ENCODE measurements around the gene RADIL. TPM values are rescaled to one million over a fixed set of nuclear protein-coding genes. Genes with fewer than 3 reads are reported as not detected.

The RADIL gene
- total RNA-seq, 1 experiment from 2014 or later = not detected

DNA sequence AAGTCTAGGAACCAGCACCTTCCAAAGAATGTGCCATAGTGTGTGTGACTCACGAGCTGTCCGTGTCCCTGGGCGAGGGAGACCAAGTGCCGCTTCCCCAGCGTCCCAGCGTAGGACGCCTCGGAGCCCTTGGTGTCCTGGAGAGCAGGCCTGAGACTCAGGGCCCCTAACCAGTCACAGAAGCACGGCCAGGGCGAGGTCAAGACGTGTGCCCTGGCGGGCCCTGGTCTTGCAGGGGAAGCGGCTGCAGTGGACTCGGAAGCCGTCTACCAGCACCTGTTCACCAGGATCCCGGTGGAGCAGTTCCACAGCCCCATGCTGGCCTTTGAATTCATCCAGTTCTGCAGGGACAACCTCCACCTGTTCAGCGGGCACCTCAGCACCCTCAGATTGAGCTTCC lies 97.5 kb downstream of the RADIL start:
- no peak overlapping the region for H3K4me3 Mint-ChIP-seq (ENCODE audit: unreplicated experiment)
- H3K27ac Mint-ChIP-seq (ENCODE audit: low read depth, unreplicated experiment) = no peak overlapping the region
- H3K27me3 Mint-ChIP-seq (ENCODE audit: insufficient read depth, unreplicated experiment) = no peaks in the 10 kb centered on the region
- peaks cover 5% of the 10 kb centered on the region for H3K4me1 Mint-ChIP-seq (ENCODE audit: insufficient read depth, unreplicated experiment)
- DNase-seq (ENCODE audit: unreplicated experiment) = no peak
- no peaks in the 10 kb centered on the region for H3K9me3 Mint-ChIP-seq (ENCODE audit: unreplicated experiment)
- ChIA-PET POLR2A (interaction anchor here (0.7 kb wide), 1 partner anchor 11 kb away, joined by 3 read pairs; the partner anchor contains the start of gene AP5Z1), CTCF (interaction anchor here (0.7 to 3.5 kb wide), 2 partner anchors 12 to 31 kb away, joined by 3 to 12 read pairs; no protein-coding TSS in a partner anchor)
- BruUV-seq (replicated peaks) = no TSS peak
- TF ChIP-seq, protein P1, sequence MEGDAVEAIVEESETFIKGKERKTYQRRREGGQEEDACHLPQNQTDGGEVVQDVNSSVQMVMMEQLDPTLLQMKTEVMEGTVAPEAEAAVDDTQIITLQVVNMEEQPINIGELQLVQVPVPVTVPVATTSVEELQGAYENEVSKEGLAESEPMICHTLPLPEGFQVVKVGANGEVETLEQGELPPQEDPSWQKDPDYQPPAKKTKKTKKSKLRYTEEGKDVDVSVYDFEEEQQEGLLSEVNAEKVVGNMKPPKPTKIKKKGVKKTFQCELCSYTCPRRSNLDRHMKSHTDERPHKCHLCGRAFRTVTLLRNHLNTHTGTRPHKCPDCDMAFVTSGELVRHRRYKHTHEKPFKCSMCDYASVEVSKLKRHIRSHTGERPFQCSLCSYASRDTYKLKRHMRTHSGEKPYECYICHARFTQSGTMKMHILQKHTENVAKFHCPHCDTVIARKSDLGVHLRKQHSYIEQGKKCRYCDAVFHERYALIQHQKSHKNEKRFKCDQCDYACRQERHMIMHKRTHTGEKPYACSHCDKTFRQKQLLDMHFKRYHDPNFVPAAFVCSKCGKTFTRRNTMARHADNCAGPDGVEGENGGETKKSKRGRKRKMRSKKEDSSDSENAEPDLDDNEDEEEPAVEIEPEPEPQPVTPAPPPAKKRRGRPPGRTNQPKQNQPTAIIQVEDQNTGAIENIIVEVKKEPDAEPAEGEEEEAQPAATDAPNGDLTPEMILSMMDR (IDR thresholded peaks at IDR 0.05; ENCODE audit: unreplicated experiment) = no peak
- intact Hi-C loops (cut with micrococcal nuclease) = no loop called here
- H3K36me3 Mint-ChIP-seq (ENCODE audit: insufficient read depth, unreplicated experiment) = peaks cover 35% of the 10 kb centered on the region

DNA sequence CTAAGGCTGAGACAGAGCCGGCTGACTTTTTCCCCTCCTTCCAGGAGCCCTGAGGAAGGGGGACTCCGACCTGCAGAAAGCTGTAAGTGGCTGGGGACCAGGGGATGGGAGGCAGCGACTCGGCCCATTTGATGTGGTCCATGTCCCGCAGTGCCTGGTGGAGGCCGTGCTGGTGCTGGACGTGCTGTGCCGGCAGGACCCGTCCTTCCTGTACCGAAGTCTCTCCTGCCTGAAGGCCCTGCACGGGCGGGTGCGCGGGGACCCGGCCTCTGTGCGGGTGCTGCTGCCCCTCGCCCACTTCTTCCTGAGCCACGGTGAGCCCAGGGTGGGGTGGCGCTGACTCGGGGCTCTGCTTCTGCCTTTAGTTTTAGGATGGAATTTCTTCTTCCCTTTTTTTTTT lies 98.1 kb downstream of the RADIL start:
- no peak for DNase-seq (ENCODE audit: unreplicated experiment)
- POLR2A ChIA-PET = interaction anchor here (0.7 kb wide), 1 partner anchor 10 kb away, joined by 3 read pairs; the partner anchor contains the start of gene AP5Z1
- CTCF ChIA-PET = interaction anchor here (3.5 kb wide), 1 partner anchor 13 kb away, joined by 12 read pairs; no protein-coding TSS in a partner anchor
- intact Hi-C loops (cut with micrococcal nuclease) = no loop called here
- H3K27ac Mint-ChIP-seq (ENCODE audit: low read depth, unreplicated experiment) = no peak overlapping the region
- no peaks in the 10 kb centered on the region for H3K9me3 Mint-ChIP-seq (ENCODE audit: unreplicated experiment)
- no peak overlapping the region for H3K4me3 Mint-ChIP-seq (ENCODE audit: unreplicated experiment)
- TF ChIP-seq, protein P1 (IDR thresholded peaks at IDR 0.05; ENCODE audit: unreplicated experiment) = no peak
- no peaks in the 10 kb centered on the region for H3K27me3 Mint-ChIP-seq (ENCODE audit: insufficient read depth, unreplicated experiment)
- no TSS peak for BruUV-seq (replicated peaks)
- H3K36me3 Mint-ChIP-seq (ENCODE audit: insufficient read depth, unreplicated experiment) = peaks cover 32% of the 10 kb centered on the region
- H3K4me1 Mint-ChIP-seq (ENCODE audit: insufficient read depth, unreplicated experiment) = peaks cover 5% of the 10 kb centered on the region

DNA sequence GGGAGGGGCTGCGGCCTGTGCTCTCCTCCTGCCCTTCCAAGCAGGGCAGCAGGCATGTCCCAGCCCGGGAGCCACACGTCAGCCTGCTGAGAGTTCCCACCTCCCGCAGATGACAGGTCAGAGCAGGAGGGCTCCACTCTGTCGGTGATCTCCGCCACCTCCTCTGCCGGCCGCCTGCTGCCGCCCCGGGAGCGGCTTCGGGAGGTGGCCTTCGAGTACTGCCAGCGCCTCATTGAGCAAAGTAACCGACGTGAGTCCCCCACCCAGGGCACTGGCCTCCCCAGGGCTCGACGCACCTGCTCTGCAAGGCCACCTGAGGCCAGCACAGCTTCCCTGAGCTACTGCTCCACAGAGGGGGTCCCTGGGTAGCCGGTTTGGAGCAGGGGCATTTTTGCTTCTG lies 98.7 kb downstream of the RADIL start:
- Mint-ChIP-seq H3K4me3 (ENCODE audit: unreplicated experiment) (no peak overlapping the region), H3K27ac (ENCODE audit: low read depth, unreplicated experiment) (no peak overlapping the region), H3K4me1 (ENCODE audit: insufficient read depth, unreplicated experiment) (peaks cover 5% of the 10 kb centered on the region), H3K36me3 (ENCODE audit: insufficient read depth, unreplicated experiment) (peaks cover 29% of the 10 kb centered on the region), H3K27me3 (ENCODE audit: insufficient read depth, unreplicated experiment) (no peaks in the 10 kb centered on the region), H3K9me3 (ENCODE audit: unreplicated experiment) (no peaks in the 10 kb centered on the region)
- ChIA-PET POLR2A (no interaction called here), CTCF (interaction anchor here (3.5 kb wide), 1 partner anchor 14 kb away, joined by 12 read pairs; no protein-coding TSS in a partner anchor)
- TF ChIP-seq, protein P1 (IDR thresholded peaks at IDR 0.05; ENCODE audit: unreplicated experiment) = no peak
- no TSS peak for BruUV-seq (replicated peaks)
- intact Hi-C loops (cut with micrococcal nuclease) = no loop called here
- DNase-seq (ENCODE audit: unreplicated experiment) = no peak

DNA sequence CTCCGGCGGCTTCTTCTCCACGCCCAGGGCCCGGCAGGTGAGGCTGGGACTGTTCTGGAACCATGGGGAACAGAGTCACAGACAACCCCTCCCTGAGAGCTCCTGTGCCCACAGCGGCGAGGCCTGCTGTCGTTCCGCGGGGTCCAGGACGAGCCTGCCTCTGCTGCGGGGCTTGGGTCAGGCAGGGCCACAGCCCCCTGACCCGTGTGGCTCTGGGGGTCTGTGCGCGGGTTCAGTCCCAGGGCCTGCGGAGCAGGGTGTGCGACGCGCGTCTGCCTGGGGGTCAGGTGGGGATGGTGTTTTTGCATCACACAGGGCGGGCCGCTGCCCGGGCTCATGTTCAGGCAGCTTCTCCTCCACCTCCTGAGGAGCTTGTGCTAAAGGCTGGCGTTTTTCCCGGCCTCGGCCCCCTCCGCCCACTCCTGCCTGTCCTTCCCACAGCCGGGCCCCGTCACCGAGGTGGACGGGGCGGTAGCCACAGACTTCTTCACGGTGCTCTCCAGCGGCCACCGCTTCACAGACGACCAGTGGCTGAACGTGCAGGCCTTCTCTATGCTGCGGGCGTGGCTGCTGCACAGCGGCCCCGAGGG lies 99.7 kb downstream of the RADIL start:
- peaks cover 5% of the 10 kb centered on the region for H3K4me1 Mint-ChIP-seq (ENCODE audit: insufficient read depth, unreplicated experiment)
- H3K27ac Mint-ChIP-seq (ENCODE audit: low read depth, unreplicated experiment) = no peak overlapping the region
- no peaks in the 10 kb centered on the region for H3K27me3 Mint-ChIP-seq (ENCODE audit: insufficient read depth, unreplicated experiment)
- ChIA-PET CTCF (interaction anchor here (0.6 to 3.5 kb wide), 2 partner anchors 14 to 1152 kb away, joined by 3 to 12 read pairs; no protein-coding TSS in a partner anchor), POLR2A (no interaction called here)
- no peaks in the 10 kb centered on the region for H3K9me3 Mint-ChIP-seq (ENCODE audit: unreplicated experiment)
- BruUV-seq (replicated peaks) = no TSS peak
- intact Hi-C loops (cut with micrococcal nuclease) = no loop called here
- DNase-seq (ENCODE audit: unreplicated experiment) = no peak
- no peak overlapping the region for H3K4me3 Mint-ChIP-seq (ENCODE audit: unreplicated experiment)
- TF ChIP-seq, protein P1 (IDR thresholded peaks at IDR 0.05; ENCODE audit: unreplicated experiment) = no peak
- H3K36me3 Mint-ChIP-seq (ENCODE audit: insufficient read depth, unreplicated experiment) = peaks cover 29% of the 10 kb centered on the region

All from MCF 10A (cell line).